GM18507 (cell line): ENCODE data around the gene NVL.
A peak's percentile ranks its signal among the peaks of the same experiment; 100 is the strongest.
"Not testable (repeated sequence)": the region's sequence is repeated elsewhere in the genome, so short reads cannot be mapped to it uniquely, and the experiment has no call there.

Experiments used
- DNase-seq: peaks from one replicate; pipeline ENCODE4 v3.0.0; 2011; ENCODE audit warnings: low read depth; ENCODE audit not compliant: insufficient read length; ENCODE audit errors: extremely low spot score
- FAIRE-seq: peaks from 2 replicates; lab custom pipeline; 2011; peaks lifted over from hg19 to GRCh38; lab: Jason Lieb, UNC

NVL gene

DNA sequence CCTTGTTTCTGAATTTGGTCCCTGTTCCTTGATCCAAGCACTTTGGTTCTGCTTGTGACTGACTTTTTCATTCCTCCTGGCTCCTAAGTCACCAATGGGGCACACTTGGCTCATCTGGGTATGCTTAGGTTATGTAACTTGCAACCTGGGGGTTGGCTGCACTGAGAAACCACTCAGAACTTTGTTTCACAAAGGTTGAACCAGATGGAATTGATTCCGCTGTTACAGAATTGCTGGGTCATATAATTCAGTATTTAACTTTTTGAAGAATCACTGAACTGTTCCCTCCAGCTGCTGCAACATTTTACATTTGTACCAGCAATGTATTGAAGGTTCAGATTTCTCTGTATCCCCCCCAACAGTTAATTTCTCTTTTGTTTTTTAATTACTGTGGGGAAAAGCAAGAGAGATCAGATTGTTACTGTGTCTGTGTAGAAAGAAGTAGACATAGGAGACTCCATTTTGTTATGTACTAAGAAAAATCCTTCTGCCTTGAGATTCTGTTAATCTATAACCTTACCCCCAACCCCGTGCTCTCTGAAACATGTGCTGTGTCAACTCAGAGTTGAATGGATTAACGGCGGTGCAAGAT lies 9.6 kb upstream of the NVL start:
- no peak for DNase-seq

GRCh38 chr1:224338150-224338838 lies 8.3 kb upstream of the NVL start:
- no peak for FAIRE-seq
- DNase-seq = no peak

More for the DNA sequence above, 9.6 kb upstream of the NVL start:
- FAIRE-seq = no peak

DNA sequence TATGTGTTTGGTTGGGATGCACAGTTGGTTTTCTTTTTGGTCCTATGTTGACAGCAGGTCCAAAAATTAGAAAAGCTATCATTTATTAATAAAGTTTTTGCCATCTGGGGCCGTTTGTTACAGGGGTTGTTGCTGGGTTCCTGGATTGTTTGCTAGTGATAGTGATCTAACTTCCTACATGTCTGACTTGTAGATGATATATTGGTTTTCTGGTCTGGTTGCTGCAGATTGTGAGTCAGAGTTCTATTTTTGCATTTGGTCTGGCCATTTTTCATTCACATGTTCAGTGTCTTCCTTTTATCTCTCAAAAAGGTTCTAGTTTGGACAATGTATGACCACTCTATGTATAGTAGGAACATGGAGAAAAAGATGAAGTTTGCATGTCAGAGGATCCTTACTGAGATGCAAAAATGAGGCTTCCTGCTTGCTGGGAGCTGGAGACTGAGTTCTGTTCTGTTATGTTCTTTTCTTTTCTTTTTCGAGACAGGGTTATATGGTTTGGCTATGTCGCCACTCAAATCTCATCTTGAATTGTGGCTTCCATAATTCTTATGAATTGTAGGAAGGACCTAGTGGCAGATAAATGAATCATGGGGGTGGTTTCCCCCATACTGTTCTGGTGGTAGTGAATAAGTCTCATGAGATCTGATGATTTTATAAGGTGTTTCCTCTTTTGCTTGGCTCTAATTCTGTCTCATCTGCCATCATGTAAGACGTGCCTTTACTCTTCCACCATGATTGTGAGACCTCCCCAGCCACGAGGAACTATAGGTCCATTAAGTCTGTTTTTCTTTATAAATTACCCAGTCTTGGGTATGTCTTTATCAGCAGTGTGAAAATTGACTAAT lies 4.2 kb upstream of the NVL start:
- DNase-seq (no peak), FAIRE-seq (peak; percentile 64)

- no peak for DNase-seq
- peak; percentile 84 for FAIRE-seq
These were observed 3.4 kb upstream of the NVL start for GRCh38 chr1:224333309-224333926.

- FAIRE-seq (no peak), DNase-seq (no peak)
These were observed 1.9 kb upstream of the NVL start for GRCh38 chr1:224331824-224332223.

DNA sequence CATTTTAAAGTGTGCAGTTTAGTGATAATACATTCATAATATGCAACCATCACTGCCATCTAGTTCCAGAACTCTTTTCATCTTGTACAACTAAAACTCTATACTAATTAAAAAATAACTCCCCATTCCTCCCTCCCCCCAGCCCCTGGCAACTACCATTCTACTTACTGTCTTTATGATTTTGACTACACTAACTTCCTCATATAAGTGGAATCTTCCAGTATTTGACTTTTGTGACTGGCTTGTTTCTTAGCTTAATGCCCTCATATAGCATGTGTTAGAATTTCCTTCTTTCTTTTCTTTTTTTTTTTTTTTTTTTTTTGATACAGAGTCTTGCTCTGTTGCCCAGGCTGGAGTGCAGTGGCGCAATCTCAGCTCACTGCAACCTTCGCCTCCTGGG lies 1.4 kb upstream of the NVL start:
- DNase-seq (no peak), FAIRE-seq (no peak)

DNA sequence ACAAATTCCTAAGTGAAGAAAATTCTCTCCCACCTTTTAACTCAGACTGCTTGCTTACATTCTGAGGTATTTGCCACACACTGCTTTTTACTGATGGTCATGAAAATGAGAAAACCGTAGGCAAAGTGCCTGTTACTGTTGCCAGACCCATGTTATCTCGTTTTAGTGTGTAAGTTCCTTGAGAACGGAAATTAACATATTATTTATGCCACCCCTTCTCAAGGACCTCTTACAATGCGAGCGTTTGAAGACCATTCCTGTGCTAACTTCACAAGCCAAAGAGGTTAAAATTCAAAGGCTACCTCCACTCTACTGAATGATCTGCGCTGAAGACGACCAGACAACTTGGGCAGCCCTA lies 509 bp downstream of the NVL start:
- no peak for DNase-seq

GRCh38 chr1:224328644-224329043 lies 1.3 kb downstream of the NVL start:
- DNase-seq = no peak
- FAIRE-seq = no peak

More for the DNA sequence above, 509 bp downstream of the NVL start:
- FAIRE-seq = no peak

DNA sequence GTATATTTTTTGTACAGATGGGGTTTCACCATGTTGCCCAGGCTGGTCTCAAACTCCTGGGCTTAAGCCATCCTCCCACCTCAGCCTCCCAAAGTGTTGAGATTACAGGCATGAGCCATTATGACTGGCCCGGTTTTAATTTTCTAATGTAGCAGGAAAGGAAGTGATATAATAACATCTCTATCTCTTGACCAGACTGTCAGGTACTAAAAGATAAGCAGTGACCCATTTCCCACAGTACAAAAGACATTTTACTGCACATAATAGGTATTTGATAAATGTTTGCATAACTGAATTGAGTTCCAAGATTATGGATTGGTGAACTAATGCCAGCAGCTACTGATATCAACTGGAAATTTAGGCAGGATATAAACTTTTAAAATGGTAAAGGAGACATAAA lies 4.0 kb downstream of the NVL start:
- FAIRE-seq = no peak
- DNase-seq = no peak

GRCh38 chr1:224321706-224322105 lies 8.3 kb downstream of the NVL start:
- DNase-seq = no peak
- no peak for FAIRE-seq

GRCh38 chr1:224317383-224318045 lies 12.5 kb downstream of the NVL start:
- DNase-seq = no peak
- no peak for FAIRE-seq

DNA sequence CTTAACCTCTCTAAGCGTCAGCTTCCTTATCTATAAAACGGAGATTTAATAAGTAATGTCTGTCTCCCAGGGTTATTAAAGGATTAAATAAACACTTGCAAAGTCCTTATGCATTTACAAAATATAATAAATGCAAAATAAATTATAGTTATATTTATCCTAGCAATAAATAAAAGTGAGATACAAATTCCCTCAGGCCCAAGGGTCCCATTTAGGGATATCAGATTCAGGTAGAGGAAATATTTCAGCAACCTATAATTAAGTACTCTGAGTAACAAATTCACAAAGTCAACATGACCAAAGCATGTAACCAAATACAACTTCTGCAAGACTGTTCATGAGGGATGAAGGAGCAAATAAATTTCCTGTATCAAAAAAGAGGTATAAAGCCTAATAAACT lies 17.9 kb downstream of the NVL start:
- DNase-seq = no peak
- no peak for FAIRE-seq

DNA sequence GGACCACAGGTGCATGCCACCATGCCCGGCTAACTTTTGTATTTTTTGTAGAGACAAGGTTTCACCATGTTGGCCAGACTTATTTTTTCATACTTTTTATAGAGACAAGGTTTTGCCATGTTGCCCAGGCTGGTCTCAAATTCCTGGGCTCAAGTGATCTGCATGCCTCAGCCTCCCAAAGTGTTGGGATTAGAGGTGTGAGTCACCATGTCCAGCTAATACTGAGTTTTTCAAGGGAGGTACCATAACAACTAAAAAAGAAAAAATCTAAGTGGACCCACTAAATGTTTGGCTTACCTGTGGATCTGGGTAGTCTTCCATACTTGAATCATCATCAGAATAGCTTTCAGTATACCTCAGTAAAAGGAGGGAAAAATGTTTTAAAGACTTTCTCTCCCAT lies 18.5 kb downstream of the NVL start:
- not testable (repeated sequence) for FAIRE-seq, DNase-seq

- DNase-seq (no peak), FAIRE-seq (no peak)
These were observed 21.9 kb downstream of the NVL start for GRCh38 chr1:224308064-224308463.

DNA sequence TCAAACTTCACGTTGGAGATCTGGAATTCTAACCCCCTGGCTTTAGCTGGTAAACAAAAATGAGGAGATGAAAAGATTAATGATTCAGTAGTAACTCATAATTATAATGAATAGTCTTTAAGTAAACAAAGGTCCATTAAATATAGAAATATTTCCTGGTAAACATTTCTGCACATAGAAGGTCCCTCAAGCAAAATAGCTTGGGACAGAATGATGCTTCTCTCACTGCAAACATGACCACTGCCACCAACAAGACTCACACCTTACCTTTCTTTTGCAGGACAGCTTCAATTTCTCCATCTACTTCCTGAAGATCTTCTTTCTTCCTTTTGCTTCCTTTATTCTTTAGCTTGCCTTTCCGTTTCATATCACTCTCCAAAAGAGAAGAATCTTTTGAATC lies 25.2 kb downstream of the NVL start:
- no peak for FAIRE-seq
- DNase-seq = no peak

DNA sequence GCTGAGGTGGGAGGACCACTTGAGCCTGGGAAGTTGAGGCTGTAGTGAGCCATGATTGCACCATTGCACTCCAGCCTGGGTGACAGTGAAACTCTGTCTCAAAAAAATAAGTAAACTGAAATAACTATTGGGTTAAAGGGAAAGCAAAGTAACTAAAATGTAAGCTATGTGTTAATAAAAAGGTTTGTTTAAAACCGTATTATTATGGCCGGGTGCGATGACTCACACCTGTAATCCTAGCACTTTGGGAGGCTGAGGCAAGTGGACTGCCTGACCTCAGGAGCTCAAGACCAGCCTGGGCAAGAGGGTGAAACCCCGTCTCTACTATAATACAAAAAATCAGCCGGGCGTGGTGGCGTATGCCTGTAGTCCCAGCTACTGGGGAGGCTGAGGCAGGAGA lies 27.0 kb downstream of the NVL start:
- DNase-seq = no peak
- FAIRE-seq = no peak

- DNase-seq (no peak), FAIRE-seq (no peak)
These were observed 28.6 kb downstream of the NVL start for GRCh38 chr1:224301391-224301790.

DNA sequence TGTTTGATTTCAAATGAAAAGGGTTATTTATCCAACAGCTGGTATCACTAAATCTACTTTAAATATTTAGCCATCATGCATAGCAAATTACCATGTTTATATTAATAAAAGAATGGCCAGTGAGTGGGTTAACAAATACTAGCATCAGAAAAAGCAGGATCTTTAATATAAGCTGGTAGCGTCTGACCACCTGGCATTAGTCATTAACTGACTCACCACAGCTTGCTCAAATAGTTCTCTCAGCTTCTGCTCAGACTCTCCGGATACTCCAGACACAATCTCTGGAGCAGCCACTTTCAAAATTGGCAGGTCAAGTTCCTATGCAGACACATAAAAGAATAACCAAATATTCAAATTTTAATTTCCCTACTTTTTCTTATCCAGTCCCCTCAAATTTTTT lies 29.6 kb downstream of the NVL start:
- no peak for DNase-seq
- no peak for FAIRE-seq

- DNase-seq = no peak
- FAIRE-seq = no peak
These were observed 31.3 kb downstream of the NVL start for GRCh38 chr1:224298346-224299330.
